ENCODE measurements around the gene ILF2.
A peak's percentile ranks its signal among the peaks of the same experiment; 100 is the strongest.
"Not testable (repeated sequence)": the region's sequence is repeated elsewhere in the genome, so short reads cannot be mapped to it uniquely, and the experiment has no call there.

ILF2 gene

DNA sequence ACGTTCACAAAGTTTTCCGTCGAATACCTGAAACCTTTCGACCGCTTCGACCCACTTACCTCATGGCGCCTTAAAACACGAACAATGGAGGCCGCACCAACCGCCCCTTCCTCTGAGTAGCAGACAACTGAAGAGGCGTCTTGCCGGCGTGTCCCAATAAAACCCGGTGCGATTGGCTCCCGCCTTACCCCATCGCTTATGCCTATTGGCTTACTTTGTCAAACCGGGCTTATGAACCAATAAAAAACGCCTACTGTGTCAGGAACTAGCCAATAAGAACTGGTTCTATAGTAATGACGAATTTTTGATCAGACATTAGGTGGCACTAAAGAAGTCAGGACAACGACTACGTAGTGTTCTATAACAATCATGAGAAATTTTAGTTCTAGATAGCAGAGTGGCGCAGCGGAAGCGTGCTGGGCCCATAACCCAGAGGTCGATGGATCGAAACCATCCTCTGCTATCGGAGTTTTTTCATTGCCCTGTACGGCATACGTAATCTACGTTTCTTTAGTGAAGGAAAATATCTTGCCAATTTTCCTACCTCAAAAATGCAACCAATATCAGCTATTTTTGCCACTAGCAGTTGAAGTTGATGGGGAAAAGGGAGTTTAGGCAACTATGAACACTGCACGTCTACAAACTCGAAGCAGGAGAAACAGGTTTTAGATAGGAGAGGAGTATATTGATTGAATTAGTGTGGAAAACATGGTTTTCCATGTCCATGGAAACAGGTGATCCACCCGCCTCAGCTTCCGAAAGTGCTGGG is at the start of gene ILF2:
TSS of gene ILF2 (minus strand) at position 135 of the 769 bp plus-strand sequence. CDS start at position 64, 71 bp downstream.
- peak; percentile 99 for DNase-seq

DNA sequence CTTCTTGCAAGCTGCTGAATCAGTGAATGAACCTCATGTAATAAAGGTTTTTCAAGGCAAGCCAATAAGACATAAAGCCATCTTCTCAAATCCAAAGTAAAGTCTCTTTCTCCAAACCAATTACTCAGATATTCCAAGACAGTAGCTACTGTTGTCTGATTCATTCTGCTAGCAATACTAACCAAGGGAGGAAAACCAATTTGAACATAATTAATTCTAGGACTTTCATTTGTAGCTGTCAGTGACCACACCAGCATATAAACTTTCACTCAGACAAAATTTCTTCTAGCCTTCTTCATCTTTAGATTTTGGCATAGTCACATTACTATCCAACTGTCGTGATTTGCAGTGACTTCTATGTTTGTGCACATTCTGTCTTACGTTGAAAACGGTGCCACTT is 46.5 kb upstream of the ILF2 start:
- peak; percentile 61 for DNase-seq

DNA sequence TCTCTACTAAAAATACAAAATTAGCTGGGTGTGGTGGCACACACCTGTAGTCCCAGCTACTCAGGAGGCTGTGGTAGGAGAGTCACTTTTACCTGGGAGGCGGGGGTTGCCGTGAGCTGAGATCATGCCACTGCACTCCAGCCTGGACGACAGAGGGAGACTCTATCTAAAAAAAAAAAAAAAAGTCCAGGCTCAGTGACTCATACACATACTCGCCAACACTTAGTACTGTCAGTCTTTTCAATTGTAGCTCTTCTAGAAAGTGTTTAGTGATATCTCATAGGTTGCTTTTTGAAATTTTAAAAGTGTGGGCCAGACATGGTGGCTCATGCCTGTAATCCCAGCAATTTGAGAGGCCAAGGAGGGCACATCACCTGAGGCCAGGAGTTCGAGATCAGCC is 45.4 kb upstream of the ILF2 start:
- not testable (repeated sequence) for DNase-seq

DNA sequence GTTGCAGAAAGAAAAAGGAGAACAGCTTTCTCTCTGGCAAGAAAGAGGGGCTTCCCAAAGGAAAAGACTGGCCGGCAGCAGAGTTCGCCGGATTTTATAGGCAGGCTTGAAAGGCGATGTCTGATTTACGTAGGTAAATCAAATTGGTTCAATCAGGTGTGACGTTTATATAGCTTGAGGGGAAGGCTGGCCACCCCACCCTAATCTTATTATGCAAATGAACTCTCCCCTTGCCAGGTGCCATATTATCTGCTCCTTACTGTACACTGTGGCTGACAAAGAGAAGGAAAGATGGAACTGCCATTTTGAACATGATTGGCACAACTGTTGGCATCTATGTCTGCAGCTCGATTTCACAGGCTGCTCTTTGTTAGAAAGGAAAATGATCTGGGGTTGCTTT is 40.2 kb upstream of the ILF2 start:
- no peak for DNase-seq

DNA sequence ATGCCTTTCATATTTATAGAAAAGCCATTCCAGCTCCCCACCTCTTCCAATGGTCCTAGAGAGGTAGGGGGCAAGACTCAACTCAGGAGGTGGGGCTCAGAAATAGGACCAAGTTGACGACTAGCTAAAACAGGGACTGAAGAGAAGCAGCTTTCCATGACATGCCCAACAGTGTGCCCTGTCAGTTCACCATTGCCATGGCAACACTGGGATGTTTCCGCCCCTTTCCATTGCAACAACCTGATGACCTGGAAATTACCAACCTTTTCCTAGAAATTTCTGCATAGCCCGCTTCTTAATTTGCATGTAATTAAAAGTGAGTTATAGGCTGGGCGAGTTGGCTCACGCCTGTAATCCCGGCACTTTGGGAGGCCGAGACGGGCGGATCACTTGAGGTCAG is 34.7 kb upstream of the ILF2 start:
- DNase-seq: no peak

DNA sequence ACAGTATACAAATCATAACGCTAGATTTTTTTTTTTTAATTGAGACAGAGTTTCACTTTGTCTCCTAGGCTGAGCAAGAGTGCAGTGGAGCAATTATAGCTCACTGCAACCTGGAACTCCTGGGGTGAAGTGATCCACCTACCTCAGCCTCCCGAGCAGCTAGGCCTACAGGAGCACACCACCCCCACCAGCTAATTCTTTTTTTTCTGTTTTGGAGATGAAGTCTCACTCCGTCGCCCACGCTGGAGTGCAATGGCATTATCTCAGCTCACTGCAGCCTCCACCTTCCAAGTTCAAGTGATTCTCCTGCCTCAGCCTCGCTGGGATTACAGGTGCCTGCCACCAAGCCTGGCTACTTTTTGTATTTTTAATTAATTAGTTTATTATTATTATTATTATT is 29.0 kb upstream of the ILF2 start:
- DNase-seq: no peak

DNA sequence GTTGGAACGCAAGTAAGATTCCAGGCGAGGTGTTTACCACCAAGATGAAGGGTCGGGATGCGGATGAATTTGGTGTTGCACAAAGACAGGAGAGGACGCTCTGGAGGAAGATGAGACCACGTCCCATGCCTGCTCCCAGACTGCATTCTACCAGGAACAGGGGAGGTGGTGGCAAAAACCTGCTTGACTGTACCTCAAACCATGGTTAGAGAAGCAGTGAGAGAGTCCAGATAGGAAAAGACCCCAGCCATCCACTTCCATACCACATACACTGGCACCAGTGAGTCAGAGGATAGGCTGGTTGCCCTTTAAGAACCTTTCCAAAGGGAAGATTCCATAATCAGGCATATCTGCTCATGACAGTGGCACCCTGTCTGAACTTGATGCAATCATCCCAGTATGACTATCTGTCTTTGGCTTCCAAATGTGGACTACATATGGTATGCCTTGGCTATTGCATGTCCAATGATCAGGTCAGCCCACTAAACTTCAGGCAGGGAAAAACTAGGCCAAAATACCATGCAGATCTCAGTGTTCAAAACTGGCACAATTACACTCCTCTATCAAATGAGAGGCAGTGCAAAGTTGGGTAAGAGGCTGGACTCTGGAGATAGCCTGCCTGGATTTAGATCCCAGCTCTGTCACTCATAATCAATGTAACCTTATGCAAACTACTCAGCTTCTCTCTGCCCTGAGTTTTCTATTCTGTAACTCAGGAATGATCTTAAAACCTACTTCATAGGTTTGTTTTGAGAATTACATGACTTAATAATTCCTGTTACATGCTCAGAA is 28.3 kb upstream of the ILF2 start:
- no peak for DNase-seq

DNA sequence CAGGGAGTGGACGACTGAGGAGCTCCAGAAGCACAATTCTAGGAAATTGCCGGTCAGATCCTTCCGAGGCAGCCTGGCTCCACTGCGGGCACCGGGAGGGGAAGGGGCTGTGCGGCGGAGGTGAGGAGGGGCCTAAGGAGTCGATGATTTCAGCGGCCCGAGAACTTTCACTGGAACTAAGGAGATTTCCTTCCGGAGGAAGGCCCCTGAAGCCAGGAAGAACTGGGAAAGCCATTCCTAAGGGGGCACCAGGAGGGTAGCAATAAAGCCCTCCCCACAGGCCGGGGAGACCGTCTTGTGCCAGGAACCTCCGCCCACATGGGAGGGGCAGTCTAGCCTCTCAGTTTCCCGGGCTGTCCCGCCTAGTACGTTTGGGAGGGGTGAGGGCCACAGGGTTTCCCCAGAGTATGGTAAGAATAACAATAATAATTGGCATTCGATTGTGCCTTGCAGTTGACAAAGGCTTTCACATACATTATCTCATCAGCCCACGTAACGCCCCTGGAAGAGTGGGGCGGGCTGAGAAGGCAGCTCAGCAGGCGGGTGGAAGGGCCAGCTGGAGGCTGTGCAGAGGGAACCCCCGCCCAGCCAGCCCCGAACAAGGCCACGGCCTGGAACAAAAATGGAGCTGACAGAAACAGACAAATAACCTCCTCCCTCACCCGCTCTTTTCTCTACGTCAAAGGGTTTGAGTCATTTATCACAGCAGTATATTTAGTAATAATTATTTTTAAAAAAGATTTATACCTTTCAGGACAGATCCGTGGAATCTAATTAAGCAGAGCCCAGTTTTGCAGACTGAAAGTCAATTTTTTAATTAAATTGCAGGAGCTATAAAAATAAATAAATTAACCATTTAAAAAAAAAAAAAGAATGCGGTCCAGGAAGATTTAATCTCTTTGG is 27.5 kb upstream of the ILF2 start:
- DNase-seq: no peak

DNA sequence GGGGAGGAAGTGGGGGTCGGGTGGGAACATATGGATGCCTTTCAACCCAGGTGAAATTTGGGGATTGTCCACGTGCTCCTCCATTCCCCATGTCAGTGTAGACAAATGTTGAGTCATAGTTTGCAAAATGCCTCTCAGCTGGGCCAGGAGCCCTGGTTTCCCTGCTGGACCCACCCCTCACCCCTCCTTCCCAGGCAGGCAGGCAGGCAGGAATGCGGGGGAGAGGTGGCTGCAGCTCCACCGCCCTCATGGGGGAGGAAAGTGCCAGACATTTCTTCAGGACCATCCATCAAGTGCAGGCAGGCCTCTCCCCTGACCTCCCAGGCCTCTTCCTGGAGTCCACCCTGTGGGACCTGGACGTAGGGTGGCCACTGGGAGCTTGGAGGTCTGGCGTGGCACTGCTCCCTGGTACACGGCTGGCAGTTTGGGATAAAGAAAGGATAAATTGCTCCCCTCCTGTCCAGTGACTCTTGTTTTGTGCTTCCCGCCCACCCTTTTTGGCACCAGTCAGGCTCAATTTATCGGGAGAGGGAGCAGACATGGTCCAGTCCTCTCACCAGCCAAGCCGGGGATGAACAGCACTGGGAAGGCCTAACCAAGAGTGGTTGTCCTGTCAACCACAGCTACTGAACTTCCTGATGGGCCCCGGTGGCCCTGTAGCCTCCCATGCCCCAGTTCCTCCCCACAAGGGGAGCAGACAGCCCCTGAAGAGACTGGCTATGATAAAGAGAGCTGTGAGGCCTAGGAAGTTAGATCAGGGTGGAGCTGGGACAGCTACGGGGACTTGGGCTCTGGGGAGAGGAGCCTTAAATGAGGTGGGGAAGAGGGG is 26.6 kb upstream of the ILF2 start:
- DNase-seq: no peak

DNA sequence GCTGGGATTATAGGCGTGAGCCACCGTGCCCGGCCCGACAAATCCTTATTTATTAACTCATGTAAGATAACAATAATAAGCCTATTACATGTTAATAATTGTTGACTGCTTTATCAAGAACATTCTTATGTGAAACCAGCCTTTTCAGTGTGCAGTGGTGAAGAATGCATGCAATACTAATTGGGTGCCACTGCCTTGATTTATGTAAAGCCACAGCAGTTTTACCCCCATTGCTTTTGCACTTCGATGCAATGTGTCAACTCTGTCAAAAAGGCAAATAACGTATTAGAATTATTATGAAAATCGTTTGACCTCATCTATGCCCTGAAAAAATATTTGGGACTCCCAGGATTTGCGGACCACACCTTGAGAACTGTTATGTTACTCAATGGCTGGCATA is 25.9 kb upstream of the ILF2 start:
- no peak for DNase-seq

DNA sequence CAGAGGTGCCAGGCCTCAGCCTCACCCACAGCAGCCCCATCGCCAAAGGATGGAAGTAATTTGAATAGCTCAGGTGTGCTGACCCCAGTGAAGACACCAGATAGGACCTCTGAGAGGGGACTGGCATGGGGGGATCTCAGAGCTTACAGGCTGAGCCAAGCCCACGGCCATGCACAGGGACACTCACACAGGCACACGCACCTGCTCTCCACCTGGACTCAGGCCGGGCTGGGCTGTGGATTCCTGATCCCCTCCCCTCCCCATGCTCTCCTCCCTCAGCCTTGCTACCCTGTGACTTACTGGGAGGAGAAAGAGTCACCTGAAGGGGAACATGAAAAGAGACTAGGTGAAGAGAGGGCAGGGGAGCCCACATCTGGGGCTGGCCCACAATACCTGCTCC is 22.7 kb upstream of the ILF2 start:
- no peak for DNase-seq

DNA sequence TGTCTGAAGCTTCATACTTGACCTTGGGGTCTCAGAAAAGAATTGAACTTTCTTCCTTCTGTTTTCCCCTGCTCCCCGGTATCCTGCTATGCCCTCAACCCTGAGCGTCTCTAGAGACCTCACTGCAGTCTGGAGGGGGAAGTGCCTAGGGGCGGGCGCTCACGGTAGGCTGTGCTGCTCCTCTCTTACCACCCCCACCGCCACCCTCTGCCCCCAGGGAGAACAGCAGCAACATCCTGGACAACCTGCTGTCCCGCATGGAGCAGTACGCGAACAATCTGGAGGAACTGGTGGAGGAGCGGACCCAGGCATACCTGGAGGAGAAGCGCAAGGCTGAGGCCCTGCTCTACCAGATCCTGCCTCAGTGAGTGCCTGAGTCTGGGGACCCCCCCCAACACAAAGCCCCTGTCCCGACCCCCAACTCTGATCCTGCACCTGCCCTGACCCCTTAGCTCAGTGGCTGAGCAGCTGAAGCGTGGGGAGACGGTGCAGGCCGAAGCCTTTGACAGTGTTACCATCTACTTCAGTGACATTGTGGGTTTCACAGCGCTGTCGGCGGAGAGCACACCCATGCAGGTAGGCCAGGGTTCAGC is 18.0 kb upstream of the ILF2 start:
- no peak for DNase-seq

DNA sequence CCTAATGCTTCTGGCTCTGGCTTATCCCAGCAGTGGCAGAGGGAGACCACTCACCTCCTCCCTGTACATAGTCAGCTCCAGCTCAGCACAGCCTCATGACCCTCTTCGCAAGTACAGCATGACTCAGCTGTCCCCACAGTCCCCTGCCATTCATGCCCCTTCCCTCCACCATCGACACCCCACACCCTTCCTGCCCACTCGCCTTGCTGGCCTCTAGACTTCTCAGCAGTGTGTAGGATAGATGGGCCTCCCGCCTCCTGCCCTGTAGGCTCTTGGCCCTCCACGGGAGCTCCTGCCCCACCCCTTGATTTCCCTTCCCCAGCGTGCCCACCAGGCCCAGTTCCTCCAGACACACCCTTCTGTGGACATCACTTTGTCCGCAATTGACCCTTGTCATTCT is 17.5 kb upstream of the ILF2 start:
- DNase-seq: no peak

DNA sequence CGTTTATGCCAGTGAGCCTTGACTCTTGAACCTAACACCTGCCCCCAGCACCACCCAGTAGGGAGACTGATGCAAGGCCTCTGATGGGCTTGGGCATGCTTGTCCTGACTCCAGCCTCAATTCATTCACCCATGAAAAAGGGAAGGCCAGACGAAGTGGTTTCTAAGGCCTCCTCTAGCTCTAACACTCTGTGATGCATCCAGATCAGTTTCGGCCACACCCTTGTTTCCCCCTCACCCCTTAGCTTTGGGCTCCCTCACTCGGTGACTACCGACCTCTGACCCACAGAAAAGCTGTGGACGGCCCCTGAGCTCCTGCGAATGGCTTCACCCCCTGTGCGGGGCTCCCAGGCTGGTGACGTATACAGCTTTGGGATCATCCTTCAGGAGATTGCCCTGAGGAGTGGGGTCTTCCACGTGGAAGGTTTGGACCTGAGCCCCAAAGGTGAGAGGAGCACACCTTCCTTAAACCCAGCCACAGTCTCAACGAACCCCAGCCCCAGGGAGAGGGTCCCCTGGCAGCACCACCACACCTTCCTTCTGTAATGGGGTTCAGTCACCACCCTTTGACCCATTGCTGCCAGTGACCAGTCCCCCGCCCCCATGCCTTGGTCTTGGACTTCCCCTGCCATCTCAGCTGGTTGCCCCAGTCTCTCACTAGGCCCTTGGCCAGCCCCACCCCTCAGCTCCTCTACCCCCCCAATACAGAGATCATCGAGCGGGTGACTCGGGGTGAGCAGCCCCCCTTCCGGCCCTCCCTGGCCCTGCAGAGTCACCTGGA is 16.7 kb upstream of the ILF2 start:
- DNase-seq: no peak

DNA sequence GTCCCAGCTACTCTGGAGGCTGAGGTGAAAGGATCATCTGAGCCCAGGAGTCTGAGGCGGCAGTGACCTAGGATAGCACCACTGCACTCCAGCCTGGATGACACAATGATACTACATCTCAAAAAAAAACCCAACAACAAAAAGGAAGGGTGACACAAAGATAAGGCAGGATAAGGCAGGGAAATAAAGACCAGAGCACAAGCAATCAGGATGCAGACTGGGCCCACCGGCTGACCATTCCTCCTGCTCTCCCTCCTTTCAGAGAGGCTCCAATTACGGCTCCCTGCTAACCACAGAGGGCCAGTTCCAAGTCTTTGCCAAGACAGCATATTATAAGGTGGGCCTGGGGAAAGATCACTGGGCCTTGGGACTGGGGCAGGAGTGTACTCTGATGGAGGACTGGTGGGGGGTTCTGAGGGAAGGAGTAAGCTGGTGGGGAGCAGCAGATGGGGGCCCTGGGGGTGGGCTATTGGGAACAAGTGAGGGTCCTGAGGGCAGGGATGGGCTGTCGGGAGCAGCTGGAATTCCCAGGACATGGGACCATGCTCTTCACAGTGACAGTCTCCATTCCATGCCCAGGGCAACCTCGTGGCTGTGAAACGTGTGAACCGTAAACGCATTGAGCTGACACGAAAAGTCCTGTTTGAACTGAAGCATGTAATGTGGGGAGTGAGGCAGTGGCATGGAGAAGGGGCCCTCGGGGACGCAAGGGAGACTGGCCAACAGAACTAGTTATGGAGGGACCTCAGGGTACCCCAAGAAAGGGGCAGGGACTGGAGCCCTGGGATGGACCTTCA is 14.9 kb upstream of the ILF2 start:
- no peak for DNase-seq

DNA sequence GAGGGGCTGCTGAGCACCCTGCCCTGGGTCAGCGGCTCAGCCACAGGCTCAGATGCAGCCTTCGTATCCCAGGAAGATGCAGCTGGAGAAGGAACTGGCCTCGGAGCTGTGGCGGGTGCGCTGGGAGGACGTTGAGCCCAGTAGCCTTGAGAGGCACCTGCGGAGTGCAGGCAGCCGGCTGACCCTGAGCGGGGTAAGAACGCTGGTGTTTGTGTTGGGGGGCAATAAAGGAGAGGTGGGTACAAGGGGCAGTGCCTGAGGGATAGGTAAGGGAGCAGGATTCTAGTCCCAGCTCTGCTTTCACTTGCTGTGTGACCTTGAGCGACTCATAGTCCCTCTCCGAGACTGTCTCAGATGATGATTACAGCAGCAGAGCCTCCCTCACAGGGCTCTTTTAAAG is 14.1 kb upstream of the ILF2 start:
- no peak for DNase-seq

DNA sequence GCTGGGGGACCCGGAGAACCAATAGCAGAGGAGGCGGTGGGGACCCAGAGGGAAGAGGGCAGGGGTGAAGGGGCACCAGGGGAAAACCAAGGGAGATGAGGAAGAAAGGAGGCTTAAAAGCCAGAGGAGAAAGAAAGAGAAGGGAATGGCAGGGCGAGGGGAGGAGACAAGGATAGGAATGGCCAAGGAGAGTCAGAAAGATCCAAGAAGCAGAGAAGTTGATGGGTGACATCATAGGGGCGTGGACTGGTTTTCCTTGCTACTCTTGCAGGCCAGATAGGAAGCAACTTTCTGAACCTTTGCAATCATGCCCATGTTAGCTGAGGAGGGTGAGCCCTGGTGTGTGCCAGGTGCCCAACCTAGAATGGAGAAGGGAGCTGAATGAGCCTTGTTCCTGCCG is 13.1 kb upstream of the ILF2 start:
- no peak for DNase-seq

DNA sequence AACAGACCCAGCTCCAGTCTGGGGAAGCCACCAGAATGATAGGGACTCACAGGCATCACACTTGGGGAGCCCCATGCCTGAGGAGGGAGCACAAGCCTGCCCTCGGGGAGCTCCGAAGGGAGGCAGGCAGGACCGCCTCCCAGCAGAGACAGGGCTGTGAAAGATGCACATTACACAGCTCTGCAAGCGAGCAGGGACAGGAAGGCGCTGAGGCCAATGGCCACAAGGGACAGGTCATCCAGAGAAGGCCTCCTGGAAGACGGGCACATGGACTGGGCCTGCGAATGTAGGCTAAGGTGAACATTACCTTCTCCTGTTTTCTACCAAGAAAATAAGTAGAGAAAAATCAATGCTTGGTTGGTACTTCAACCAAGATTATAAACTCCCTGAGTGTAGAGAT is 11.9 kb upstream of the ILF2 start:
- no peak for DNase-seq

DNA sequence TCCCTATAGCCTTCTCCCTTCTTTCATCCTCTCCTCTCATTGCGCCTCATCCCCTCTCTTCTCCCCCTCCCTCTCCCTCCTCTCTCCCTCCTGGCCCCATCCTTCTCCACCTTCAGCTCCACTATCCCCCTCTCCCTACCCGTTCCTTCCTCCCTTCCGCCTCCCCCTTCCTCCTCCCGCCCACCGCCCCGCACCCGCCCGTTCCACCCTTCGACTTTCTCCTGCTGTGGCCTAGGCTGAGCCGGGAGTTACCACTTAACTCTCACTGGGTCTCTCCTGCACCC is 9.3 kb upstream of the ILF2 start:
- DNase-seq: no peak

DNA sequence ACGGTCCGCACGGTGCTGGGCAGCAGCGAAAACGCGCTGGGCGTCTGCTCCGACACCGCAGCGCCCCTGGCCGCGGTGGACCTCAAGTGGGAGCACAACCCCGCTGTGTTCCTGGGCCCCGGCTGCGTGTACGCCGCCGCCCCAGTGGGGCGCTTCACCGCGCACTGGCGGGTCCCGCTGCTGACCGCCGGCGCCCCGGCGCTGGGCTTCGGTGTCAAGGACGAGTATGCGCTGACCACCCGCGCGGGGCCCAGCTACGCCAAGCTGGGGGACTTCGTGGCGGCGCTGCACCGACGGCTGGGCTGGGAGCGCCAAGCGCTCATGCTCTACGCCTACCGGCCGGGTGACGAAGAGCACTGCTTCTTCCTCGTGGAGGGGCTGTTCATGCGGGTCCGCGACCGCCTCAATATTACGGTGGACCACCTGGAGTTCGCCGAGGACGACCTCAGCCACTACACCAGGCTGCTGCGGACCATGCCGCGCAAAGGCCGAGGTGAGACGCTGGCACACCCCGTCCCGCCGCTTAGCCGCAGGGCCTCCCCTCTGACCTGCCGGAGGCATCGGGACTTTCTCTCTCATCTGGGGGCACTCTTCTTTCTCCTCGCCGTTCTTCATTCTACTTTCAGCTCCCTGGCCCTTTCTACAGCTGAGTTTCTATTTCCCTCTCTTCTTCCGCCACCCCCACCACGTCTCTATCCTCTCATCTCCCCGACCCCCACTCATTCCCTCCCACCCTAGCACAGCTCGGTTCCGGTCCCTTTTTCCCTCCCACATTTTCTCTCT is 8.7 kb upstream of the ILF2 start:
- DNase-seq: peak; percentile 20

All from activated CD4-positive, alpha-beta T cell treated with anti-CD3 and anti-CD28 coated beads, Interleukin-10, Interleukin-2, amounts not matched to agents 100 ng/mL and 50 ng/mL, durations not matched to agents 16 hours and 8 hours (primary cell).